ENCODE measurements around the gene TTC39C. TPM values are rescaled to one million over a fixed set of nuclear protein-coding genes. Genes with fewer than 3 reads are reported as not detected.

Gene TTC39C
- total RNA-seq, 1 donor from 2014 or later, result 23.5 TPM

- DNase-seq (ENCODE audit: low read depth, low spot score), result no peak
- TF ChIP-seq, protein P1, sequence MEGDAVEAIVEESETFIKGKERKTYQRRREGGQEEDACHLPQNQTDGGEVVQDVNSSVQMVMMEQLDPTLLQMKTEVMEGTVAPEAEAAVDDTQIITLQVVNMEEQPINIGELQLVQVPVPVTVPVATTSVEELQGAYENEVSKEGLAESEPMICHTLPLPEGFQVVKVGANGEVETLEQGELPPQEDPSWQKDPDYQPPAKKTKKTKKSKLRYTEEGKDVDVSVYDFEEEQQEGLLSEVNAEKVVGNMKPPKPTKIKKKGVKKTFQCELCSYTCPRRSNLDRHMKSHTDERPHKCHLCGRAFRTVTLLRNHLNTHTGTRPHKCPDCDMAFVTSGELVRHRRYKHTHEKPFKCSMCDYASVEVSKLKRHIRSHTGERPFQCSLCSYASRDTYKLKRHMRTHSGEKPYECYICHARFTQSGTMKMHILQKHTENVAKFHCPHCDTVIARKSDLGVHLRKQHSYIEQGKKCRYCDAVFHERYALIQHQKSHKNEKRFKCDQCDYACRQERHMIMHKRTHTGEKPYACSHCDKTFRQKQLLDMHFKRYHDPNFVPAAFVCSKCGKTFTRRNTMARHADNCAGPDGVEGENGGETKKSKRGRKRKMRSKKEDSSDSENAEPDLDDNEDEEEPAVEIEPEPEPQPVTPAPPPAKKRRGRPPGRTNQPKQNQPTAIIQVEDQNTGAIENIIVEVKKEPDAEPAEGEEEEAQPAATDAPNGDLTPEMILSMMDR (conservative IDR thresholded peaks at IDR 0.05), result no peak
- Mint-ChIP-seq H3K4me1 (no peaks in the 10 kb centered on the region), H3K27me3 (ENCODE audit: low read depth) (no peaks in the 10 kb centered on the region), H3K36me3 (ENCODE audit: low read depth) (peaks cover 3% of the 10 kb centered on the region), H3K4me3 (no peak overlapping the region), H3K9me3 (no peaks in the 10 kb centered on the region), H3K27ac (ENCODE audit: unreplicated experiment) (no peak overlapping the region)
Measured at GRCh38 chr18:24114924-24115549, 100.5 kb downstream of the TTC39C start.

GRCh38 chr18:24115628-24116027 is 101.1 kb downstream of the TTC39C start:
- no peaks in the 10 kb centered on the region for H3K4me1 Mint-ChIP-seq
- no peaks in the 10 kb centered on the region for H3K27me3 Mint-ChIP-seq (ENCODE audit: low read depth)
- no peak overlapping the region for H3K27ac Mint-ChIP-seq (ENCODE audit: unreplicated experiment)
- DNase-seq (ENCODE audit: low read depth, low spot score), result no peak
- peaks cover 5% of the 10 kb centered on the region for H3K36me3 Mint-ChIP-seq (ENCODE audit: low read depth)
- H3K9me3 Mint-ChIP-seq, result no peaks in the 10 kb centered on the region
- TF ChIP-seq, protein P1 (conservative IDR thresholded peaks at IDR 0.05), result no peak
- H3K4me3 Mint-ChIP-seq, result no peak overlapping the region

DNA sequence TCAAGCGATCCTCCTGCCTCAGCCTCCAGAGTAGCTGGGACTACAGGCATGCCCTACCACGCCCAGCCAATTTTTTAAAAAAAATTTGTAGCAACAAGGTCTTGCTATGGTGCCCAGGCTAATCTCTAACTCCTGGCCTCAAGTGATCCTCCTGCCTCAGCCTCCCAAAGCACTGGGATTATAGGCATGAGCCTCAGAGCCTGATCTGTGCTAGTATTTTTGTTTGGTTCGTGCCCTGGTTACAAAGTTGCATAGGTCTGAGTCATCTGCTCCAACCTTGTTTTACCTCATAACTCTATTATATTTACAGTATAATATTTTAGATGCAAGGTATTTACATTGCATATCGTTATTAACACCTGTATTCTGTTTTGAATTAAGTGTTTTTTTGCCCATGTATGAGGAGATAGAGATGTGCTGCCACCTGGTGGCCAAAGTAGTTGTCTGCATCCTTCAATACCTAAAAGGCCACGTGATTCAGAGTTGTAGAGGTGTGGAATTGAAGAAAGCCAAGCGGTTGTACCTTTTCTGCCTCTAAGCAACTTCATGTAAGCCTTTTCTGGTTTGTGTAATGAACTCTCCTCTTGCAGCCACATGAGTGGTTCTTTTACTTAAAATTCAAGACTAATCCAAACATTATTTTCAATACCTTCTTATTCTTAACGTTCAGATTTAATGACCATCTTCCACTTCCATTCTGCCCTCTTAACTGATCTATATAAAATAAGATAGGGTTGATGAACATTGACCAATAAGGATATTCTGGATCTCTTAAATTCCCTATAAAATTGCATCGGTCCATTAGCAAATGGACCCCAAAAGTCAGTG is 104.4 kb downstream of the TTC39C start:
- peak; percentile 67 for DNase-seq (ENCODE audit: low read depth, low spot score)
- H3K9me3 Mint-ChIP-seq, result peaks cover 2% of the 10 kb centered on the region
- H3K27ac Mint-ChIP-seq (ENCODE audit: unreplicated experiment), result no peak overlapping the region
- H3K4me1 Mint-ChIP-seq, result no peaks in the 10 kb centered on the region
- H3K36me3 Mint-ChIP-seq (ENCODE audit: low read depth), result peaks cover 9% of the 10 kb centered on the region
- no peaks in the 10 kb centered on the region for H3K27me3 Mint-ChIP-seq (ENCODE audit: low read depth)
- no peak overlapping the region for H3K4me3 Mint-ChIP-seq
- TF ChIP-seq, protein P1 (conservative IDR thresholded peaks at IDR 0.05), result peak; percentile 97

GRCh38 chr18:24120676-24121075 is 106.1 kb downstream of the TTC39C start:
- DNase-seq (ENCODE audit: low read depth, low spot score), result no peak
- no peak overlapping the region for H3K4me3 Mint-ChIP-seq
- TF ChIP-seq, protein P1 (conservative IDR thresholded peaks at IDR 0.05), result no peak
- peaks cover 9% of the 10 kb centered on the region for H3K36me3 Mint-ChIP-seq (ENCODE audit: low read depth)
- no peak overlapping the region for H3K27ac Mint-ChIP-seq (ENCODE audit: unreplicated experiment)
- H3K9me3 Mint-ChIP-seq, result peaks cover 2% of the 10 kb centered on the region
- H3K4me1 Mint-ChIP-seq, result no peaks in the 10 kb centered on the region
- H3K27me3 Mint-ChIP-seq (ENCODE audit: low read depth), result no peaks in the 10 kb centered on the region

DNA sequence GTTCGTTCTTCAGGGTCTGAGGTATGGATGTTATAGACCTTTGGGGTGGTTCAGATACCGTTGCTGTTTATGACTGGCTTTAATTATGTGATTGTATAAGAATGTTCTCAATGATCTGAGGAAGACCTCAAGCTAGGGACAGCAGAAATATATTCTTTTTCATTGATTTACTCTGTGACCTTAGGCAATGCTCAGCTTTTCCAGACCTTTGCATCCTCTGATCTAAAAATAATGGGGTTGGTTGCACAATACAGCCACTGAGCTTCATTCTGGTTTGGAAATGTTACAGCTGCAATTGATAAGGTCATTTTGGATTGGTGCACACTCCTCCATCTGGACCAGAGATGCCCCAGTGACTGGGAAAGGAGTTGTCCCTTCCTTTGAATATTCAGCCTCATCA is 107.1 kb downstream of the TTC39C start:
- no peaks in the 10 kb centered on the region for H3K4me1 Mint-ChIP-seq
- no peak overlapping the region for H3K27ac Mint-ChIP-seq (ENCODE audit: unreplicated experiment)
- peaks cover 2% of the 10 kb centered on the region for H3K9me3 Mint-ChIP-seq
- H3K27me3 Mint-ChIP-seq (ENCODE audit: low read depth), result no peaks in the 10 kb centered on the region
- TF ChIP-seq, protein P1 (conservative IDR thresholded peaks at IDR 0.05), result no peak
- DNase-seq (ENCODE audit: low read depth, low spot score), result no peak
- peaks cover 9% of the 10 kb centered on the region for H3K36me3 Mint-ChIP-seq (ENCODE audit: low read depth)
- no peak overlapping the region for H3K4me3 Mint-ChIP-seq

Data from neural crest cell (in vitro differentiated cells).